ENCODE measurements around the gene SEZ6L. TPM values are rescaled to one million over a fixed set of nuclear protein-coding genes. Genes with fewer than 3 reads are reported as not detected.

SEZ6L gene
- total and polyA plus RNA-seq, 9 donors, result 0.10 to 0.32 (median 0.15) TPM; not detected in 3

GRCh38 chr22:26285632-26286031 lies 116.4 kb downstream of the SEZ6L start:
- intact Hi-C loops (cut with DNase I), result no loop called here
- Histone ChIP-seq H3K36me3 (no peaks in the 10 kb centered on the region), H3K4me1 (ENCODE audit: insufficient read depth) (no peaks in the 10 kb centered on the region), H3K27ac (no peak overlapping the region), H3K4me3 (no peak overlapping the region), H3K27me3 (no peaks in the 10 kb centered on the region), H3K9me3 (no peaks in the 10 kb centered on the region)
- whole genome bisulfite sequencing, 3 donors, result 48 to 58% (median 58%) methylated on average over 5 of the region's 5 CpGs
- no peak for DNase-seq
- TF ChIP-seq EP300 (IDR thresholded peaks at IDR 0.05) (no peak), POLR2A (IDR thresholded peaks at IDR 0.05) (no peak)
- TF ChIP-seq, protein P1, sequence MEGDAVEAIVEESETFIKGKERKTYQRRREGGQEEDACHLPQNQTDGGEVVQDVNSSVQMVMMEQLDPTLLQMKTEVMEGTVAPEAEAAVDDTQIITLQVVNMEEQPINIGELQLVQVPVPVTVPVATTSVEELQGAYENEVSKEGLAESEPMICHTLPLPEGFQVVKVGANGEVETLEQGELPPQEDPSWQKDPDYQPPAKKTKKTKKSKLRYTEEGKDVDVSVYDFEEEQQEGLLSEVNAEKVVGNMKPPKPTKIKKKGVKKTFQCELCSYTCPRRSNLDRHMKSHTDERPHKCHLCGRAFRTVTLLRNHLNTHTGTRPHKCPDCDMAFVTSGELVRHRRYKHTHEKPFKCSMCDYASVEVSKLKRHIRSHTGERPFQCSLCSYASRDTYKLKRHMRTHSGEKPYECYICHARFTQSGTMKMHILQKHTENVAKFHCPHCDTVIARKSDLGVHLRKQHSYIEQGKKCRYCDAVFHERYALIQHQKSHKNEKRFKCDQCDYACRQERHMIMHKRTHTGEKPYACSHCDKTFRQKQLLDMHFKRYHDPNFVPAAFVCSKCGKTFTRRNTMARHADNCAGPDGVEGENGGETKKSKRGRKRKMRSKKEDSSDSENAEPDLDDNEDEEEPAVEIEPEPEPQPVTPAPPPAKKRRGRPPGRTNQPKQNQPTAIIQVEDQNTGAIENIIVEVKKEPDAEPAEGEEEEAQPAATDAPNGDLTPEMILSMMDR (IDR thresholded peaks at IDR 0.05), result no peak

DNA sequence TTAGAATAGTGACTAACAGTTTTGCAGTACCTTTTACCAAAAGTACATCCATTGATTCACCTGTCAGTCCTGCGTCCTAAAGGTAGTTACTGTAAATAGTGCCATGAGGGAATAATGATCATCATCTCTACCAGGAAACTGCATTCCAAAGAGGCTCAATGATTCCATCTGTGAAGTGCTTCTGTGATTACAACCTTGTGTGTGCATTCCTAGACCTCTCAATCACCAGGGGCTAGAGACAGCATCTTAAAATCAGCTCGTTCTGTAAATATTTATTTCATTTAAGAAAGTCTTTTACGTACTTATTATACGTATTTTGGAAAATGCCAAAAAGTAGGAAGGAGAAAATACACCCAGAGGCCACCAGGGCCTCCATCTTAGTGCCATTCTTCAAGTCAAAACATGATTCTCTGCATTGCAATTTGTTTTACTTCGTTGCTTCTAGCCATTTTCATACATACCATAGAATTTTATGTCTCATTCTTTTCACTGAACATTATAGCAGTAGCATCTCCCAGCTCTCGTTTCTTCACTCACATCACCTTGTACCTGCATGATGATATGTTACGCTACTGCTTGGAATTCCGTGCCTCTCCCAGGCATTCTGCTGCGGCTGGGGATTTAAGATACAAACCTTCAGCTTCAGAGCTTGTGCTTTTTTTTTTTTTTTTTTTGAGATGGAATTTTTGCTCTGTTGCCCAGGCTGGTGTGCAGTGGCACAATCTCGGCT lies 117.0 kb downstream of the SEZ6L start:
- TF ChIP-seq POLR2A (IDR thresholded peaks at IDR 0.05) (no peak), EP300 (IDR thresholded peaks at IDR 0.05) (no peak)
- TF ChIP-seq, protein P1 (IDR thresholded peaks at IDR 0.05), result no peak
- no peak for DNase-seq
- no peak overlapping the region for H3K4me3 ChIP-seq
- no peaks in the 10 kb centered on the region for H3K36me3 ChIP-seq
- H3K4me1 ChIP-seq (ENCODE audit: insufficient read depth), result no peaks in the 10 kb centered on the region
- no peaks in the 10 kb centered on the region for H3K9me3 ChIP-seq
- no peak overlapping the region for H3K27ac ChIP-seq
- no peaks in the 10 kb centered on the region for H3K27me3 ChIP-seq
- WGBS, 3 donors, result 71 to 81% (median 72%) methylated on average over 10 of the region's 10 CpGs
- intact Hi-C loops (cut with DNase I), result no loop called here

GRCh38 chr22:26287382-26288225 lies 118.3 kb downstream of the SEZ6L start:
- no peak overlapping the region for H3K4me3 ChIP-seq
- no peak overlapping the region for H3K27ac ChIP-seq
- H3K36me3 ChIP-seq, result no peaks in the 10 kb centered on the region
- no peaks in the 10 kb centered on the region for H3K9me3 ChIP-seq
- no peaks in the 10 kb centered on the region for H3K27me3 ChIP-seq
- no peak for DNase-seq
- intact Hi-C loops (cut with DNase I), result no loop called here
- no peaks in the 10 kb centered on the region for H3K4me1 ChIP-seq (ENCODE audit: insufficient read depth)
- TF ChIP-seq, protein P1 (IDR thresholded peaks at IDR 0.05), result no peak
- TF ChIP-seq EP300 (IDR thresholded peaks at IDR 0.05), result no peak
- TF ChIP-seq POLR2A (IDR thresholded peaks at IDR 0.05), result no peak
- WGBS, 3 donors, result 85 to 91% (median 86%) methylated on average over 7 of the region's 7 CpGs

GRCh38 chr22:26289611-26290101 lies 120.4 kb downstream of the SEZ6L start:
- H3K27me3 ChIP-seq, result no peaks in the 10 kb centered on the region
- H3K4me3 ChIP-seq, result no peak overlapping the region
- intact Hi-C loops (cut with DNase I), result no loop called here
- no peaks in the 10 kb centered on the region for H3K9me3 ChIP-seq
- no peaks in the 10 kb centered on the region for H3K36me3 ChIP-seq
- 58 to 65% (median 59%) methylated on average over 13 of the region's 13 CpGs for WGBS, 3 donors
- no peak overlapping the region for H3K27ac ChIP-seq
- no peak for TF ChIP-seq EP300 (IDR thresholded peaks at IDR 0.05)
- no peak for TF ChIP-seq POLR2A (IDR thresholded peaks at IDR 0.05)
- TF ChIP-seq, protein P1 (IDR thresholded peaks at IDR 0.05), result no peak
- no peak for DNase-seq
- no peaks in the 10 kb centered on the region for H3K4me1 ChIP-seq (ENCODE audit: insufficient read depth)

All from ovary (tissue), 9 donors.